Kidney (tissue), 14 donors: ENCODE data around the gene EXOC3. TPM values are rescaled to one million over a fixed set of nuclear protein-coding genes. Genes with fewer than 3 reads are reported as not detected.

ENCODE experiments used
- DNase-seq, 5 donors: peaks; one replicate each; pipeline ENCODE4 v3.0.0-alpha.2; 2013 to 2020
- FAIRE-seq: peaks from 2 replicates; lab custom pipeline; 2012; peaks lifted over from hg19 to GRCh38; lab: Jason Lieb, UNC
- H3K27ac ChIP-seq, 2 donors: one replicate each; pipeline ENCODE4 v1.7.0; 2013; ENCODE audit warnings: low read depth in 2 of 2, low read length in 2 of 2, inconsistent platforms in 1 of 2
- H3K27me3 ChIP-seq: one replicate; pipeline ENCODE4 v1.7.1; 2013; ENCODE audit warnings: low read length, inconsistent platforms; ENCODE audit not compliant: control insufficient read depth, insufficient read depth
- H3K36me3 ChIP-seq, 3 donors: one replicate each; pipeline versions ENCODE4 v1.7.0 to v1.7.1; 2013; ENCODE audit warnings: low read length in 3 of 3, control low read depth in 1 of 3, inconsistent platforms in 1 of 3; ENCODE audit not compliant: insufficient read depth in 3 of 3, control insufficient read depth in 2 of 3
- H3K4me1 ChIP-seq, 3 donors: one replicate each; pipeline versions ENCODE4 v1.7.0 to v1.7.1; 2013; ENCODE audit warnings: low read length in 3 of 3, inconsistent platforms in 1 of 3, low read depth in 1 of 3; ENCODE audit not compliant: control insufficient read depth in 2 of 3, insufficient read depth in 2 of 3
- H3K4me3 ChIP-seq, 3 donors: one replicate each; pipeline versions ENCODE4 v1.7.0 to v1.8.1; 2013; ENCODE audit warnings: low read length in 3 of 3, control low read depth in 1 of 3, inconsistent platforms in 1 of 3
- H3K9ac ChIP-seq, 3 donors: one replicate each; pipeline versions ENCODE4 v1.7.0 to v1.7.1; 2013; ENCODE audit warnings: low read length in 3 of 3, control low read depth in 1 of 3, inconsistent platforms in 1 of 3
- H3K9me3 ChIP-seq, 3 donors: one replicate each; pipeline versions ENCODE4 v1.7.0 to v1.7.1; 2013; ENCODE audit warnings: low read length in 3 of 3, control low read depth in 1 of 3, inconsistent platforms in 1 of 3; ENCODE audit not compliant: control insufficient read depth in 2 of 3, insufficient read depth in 1 of 3
- intact Hi-C: fragments of 100-400 bp; cut with DNase I; formaldehyde crosslinking; loops from one replicate; pipeline ENCODE4 v1.11.1; 2022
- polyA plus RNA-seq: library from polyadenylated mRNA; stranded (reverse); fragments of 350-450 nt; fragmentation: Illumina TruSeq; extraction: RNeasy Lipid Tissue Mini Kit (QIAGEN cat#74804); gene quantifications from one replicate; pipeline ENCODE4 v1.2.3, GENCODE V29; 2014; ENCODE audit warnings: low read depth, low replicate concordance; ENCODE audit not compliant: insufficient read depth
- total RNA-seq: library from RNA; stranded (reverse); fragmentation: NEBNext Ultra II Directional; extraction: Animal tissue kit (Norgen Biotek cat#: 25700); gene quantifications from one replicate; pipeline ENCODE4 v1.2.1, GENCODE V29; 2021
- TF ChIP-seq, protein P1 (sequence below): IDR thresholded peaks from 3 replicates; pipeline ENCODE4 v1.5.1; 2012; ENCODE audit warnings: mild to moderate bottlenecking, moderate library complexity, borderline replicate concordance; ENCODE audit not compliant: insufficient read depth; ENCODE audit errors: extremely low read depth
- donor health status: control.
- donor health status: control.
- donor health status: control.
- donor health status: control.
- donor health status: control.
- donor health status: DM: yes; HTN: yes; CAD: no.
- donor health status: Normal renal cell carcinoma (clear cell type).

The EXOC3 gene
- total and polyA plus RNA-seq, 2 donors from 2014 or later, result 40.5 to 71.5 TPM

DNA sequence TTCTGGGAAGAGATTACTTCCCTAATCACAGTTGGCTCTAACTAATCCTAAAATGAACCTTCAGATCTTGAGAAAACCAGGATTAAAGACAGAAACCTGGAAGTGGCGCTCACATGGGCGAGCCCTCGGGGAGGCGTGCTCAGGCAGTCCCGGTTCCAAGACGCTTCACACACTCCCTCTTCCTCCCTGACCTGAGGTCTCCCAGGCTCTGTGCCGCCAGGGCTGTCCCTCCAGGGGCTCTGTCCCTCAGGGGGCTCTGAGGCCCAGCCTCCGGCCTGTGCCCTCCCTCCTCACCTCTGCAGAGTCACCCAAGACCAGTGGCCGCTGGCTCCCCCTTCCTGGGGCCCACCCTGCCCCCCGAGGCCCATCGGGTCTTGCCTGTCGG, 71.1 kb downstream of the EXOC3 start:
- FAIRE-seq (no peak), DNase-seq (peak in 2 of 5 donors; percentile 49 to 55)
- peak overlapping the region; percentile 47 to 63 for H3K27ac ChIP-seq
- no peaks in the 10 kb centered on the region for H3K9me3 ChIP-seq
- no peaks in the 10 kb centered on the region for H3K27me3 ChIP-seq
- TF ChIP-seq, protein P1, sequence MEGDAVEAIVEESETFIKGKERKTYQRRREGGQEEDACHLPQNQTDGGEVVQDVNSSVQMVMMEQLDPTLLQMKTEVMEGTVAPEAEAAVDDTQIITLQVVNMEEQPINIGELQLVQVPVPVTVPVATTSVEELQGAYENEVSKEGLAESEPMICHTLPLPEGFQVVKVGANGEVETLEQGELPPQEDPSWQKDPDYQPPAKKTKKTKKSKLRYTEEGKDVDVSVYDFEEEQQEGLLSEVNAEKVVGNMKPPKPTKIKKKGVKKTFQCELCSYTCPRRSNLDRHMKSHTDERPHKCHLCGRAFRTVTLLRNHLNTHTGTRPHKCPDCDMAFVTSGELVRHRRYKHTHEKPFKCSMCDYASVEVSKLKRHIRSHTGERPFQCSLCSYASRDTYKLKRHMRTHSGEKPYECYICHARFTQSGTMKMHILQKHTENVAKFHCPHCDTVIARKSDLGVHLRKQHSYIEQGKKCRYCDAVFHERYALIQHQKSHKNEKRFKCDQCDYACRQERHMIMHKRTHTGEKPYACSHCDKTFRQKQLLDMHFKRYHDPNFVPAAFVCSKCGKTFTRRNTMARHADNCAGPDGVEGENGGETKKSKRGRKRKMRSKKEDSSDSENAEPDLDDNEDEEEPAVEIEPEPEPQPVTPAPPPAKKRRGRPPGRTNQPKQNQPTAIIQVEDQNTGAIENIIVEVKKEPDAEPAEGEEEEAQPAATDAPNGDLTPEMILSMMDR, result no peak
- intact Hi-C loops, result no loop called here
- no peak overlapping the region for H3K4me3 ChIP-seq
- no peaks in the 10 kb centered on the region for H3K36me3 ChIP-seq
- peak overlapping the region in 1 of 3 donors; percentile 19 for H3K9ac ChIP-seq
- H3K4me1 ChIP-seq, result peaks cover 0 to 12% (median 0%) of the 10 kb centered on the region in 3 donors

DNA sequence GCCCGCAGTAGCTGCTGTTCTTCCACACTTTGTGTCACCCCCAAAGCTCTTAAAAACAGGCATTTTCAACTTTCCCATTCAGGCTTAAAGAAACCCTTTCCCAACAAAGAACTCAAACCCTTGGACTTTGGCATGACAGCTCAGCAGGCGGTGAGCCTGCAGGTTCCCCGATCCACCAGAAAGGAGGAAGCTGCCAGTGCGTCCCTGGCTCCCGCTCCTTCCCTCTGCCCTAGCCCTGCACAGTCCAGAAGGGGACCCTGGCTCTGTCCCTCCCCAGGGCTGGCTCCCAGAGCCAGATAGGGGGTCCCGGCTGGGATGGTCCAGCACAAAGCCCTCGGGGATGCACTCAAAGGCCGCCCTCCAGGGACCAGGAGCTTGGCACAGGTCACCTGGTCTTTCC, 71.7 kb downstream of the EXOC3 start:
- Histone ChIP-seq H3K4me1 (peaks cover 0 to 16% (median 0%) of the 10 kb centered on the region in 3 donors), H3K4me3 (no peak overlapping the region), H3K9me3 (no peaks in the 10 kb centered on the region), H3K27ac (peak overlapping the region; percentile 47 to 63), H3K9ac (no peak overlapping the region), H3K36me3 (no peaks in the 10 kb centered on the region), H3K27me3 (no peaks in the 10 kb centered on the region)
- no peak for FAIRE-seq
- no peak for DNase-seq
- intact Hi-C loops, result no loop called here
- TF ChIP-seq, protein P1, result no peak

DNA sequence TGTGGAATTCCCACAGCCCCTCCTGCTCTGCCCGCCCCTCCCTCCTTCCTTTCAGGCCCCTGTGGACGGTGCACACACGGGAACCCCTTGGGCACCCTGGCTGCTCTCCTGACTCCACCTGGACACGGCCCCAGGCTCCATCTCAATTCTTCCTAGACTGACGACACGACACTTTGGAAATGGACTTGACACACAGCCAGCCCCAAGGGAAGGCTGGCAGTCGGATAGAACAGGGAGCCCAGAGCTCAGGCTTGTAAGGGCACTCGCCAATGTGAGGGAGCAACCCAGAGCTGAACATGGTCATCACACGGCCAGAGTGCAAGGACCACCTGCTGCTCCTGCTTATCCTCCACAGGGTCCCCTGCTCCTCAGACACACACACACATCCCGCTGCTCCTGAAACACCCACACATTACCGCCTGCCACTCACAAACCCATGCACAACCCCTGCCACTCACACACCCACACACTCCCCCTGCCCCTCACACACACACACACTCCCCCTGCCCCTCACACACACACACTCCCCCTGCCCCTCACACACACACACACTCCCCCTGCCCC, 72.4 kb downstream of the EXOC3 start:
- TF ChIP-seq, protein P1, result no peak
- H3K9ac ChIP-seq, result no peak overlapping the region
- intact Hi-C loops, result no loop called here
- DNase-seq, result no peak
- no peaks in the 10 kb centered on the region for H3K27me3 ChIP-seq
- no peaks in the 10 kb centered on the region for H3K9me3 ChIP-seq
- FAIRE-seq, result no peak
- peaks cover 0 to 16% (median 0%) of the 10 kb centered on the region in 3 donors for H3K4me1 ChIP-seq
- no peak overlapping the region for H3K4me3 ChIP-seq
- no peak overlapping the region for H3K27ac ChIP-seq
- H3K36me3 ChIP-seq, result no peaks in the 10 kb centered on the region
